Astrocyte (in vitro differentiated cells and primary cell): Measurements from ENCODE around the gene ADGRG6.

ENCODE experiments used
- CTCF ChIP-seq: IDR thresholded peaks from 2 replicates; pipeline ENCODE4 v1.5.1; 2011; ENCODE audit warnings: low read depth, mild to moderate bottlenecking, inconsistent platforms, low read length, moderate library complexity; ENCODE audit not compliant: insufficient read depth
- EZH2 ChIP-seq: IDR thresholded peaks from 2 replicates; pipeline ENCODE4 v1.6.1; 2012; ENCODE audit warnings: mild to moderate bottlenecking, low read length, inconsistent platforms; ENCODE audit not compliant: insufficient read depth

GRCh38 chr6:142420802-142421201 lies 119.0 kb downstream of the ADGRG6 start:
- no peak for TF ChIP-seq CTCF
- no peak for TF ChIP-seq EZH2
